GM18909 (cell line): Measurements from ENCODE around the gene NKAPD1.
"Not testable (repeated sequence)": the region's sequence is repeated elsewhere in the genome, so short reads cannot be mapped to it uniquely, and the experiment has no call there.

Experiments used
- ATAC-seq: cut with Tn5 transposase; IDR thresholded peaks from one replicate; pipeline ENCODE4 v1.9.1; 2021; ENCODE audit warnings: mild to moderate bottlenecking; ENCODE audit not compliant: unreplicated experiment, poor library complexity

NKAPD1 gene

GRCh38 chr11:112085822-112086421 is 11.8 kb downstream of the NKAPD1 start:
- peak; percentile 39 for ATAC-seq

- ATAC-seq, result peak; percentile 89
Observed at GRCh38 chr11:112086422-112087191, 12.5 kb downstream of the NKAPD1 start, which contains the start of the genes SDHD and TIMM8B. Gene SDHD, plus strand, starts transcription at chr11:112086873. Its CDS starts 35 bp downstream, at chr11:112086908. Gene TIMM8B, minus strand, starts transcription at chr11:112086756. Its CDS starts 33 bp downstream, at chr11:112086723.

- ATAC-seq, result no peak
Observed at GRCh38 chr11:112087212-112087611, 13.1 kb downstream of the NKAPD1 start.

- not testable (repeated sequence) for ATAC-seq
Observed at GRCh38 chr11:112095302-112095701, 21.2 kb downstream of the NKAPD1 start.

- no peak for ATAC-seq
Observed at GRCh38 chr11:112096194-112096593, 22.1 kb downstream of the NKAPD1 start.

- no peak for ATAC-seq
Observed at GRCh38 chr11:112097734-112098528, 23.8 kb downstream of the NKAPD1 start.

- ATAC-seq, result no peak
Observed at GRCh38 chr11:112100462-112100861, 26.4 kb downstream of the NKAPD1 start.

GRCh38 chr11:112103446-112103845 is 29.3 kb downstream of the NKAPD1 start:
- no peak for ATAC-seq

GRCh38 chr11:112106070-112106469 is 32.0 kb downstream of the NKAPD1 start:
- ATAC-seq, result no peak

- ATAC-seq, result no peak
Observed at GRCh38 chr11:112113539-112114457, 39.7 kb downstream of the NKAPD1 start.

GRCh38 chr11:112114460-112114859 is 40.4 kb downstream of the NKAPD1 start:
- no peak for ATAC-seq

GRCh38 chr11:112115386-112115785 is 41.3 kb downstream of the NKAPD1 start:
- no peak for ATAC-seq

GRCh38 chr11:112118176-112118575 is 44.1 kb downstream of the NKAPD1 start:
- ATAC-seq, result no peak

- no peak for ATAC-seq
Observed at GRCh38 chr11:112121981-112122615, 48.0 kb downstream of the NKAPD1 start.

- ATAC-seq, result no peak
Observed at GRCh38 chr11:112123129-112123528, 49.0 kb downstream of the NKAPD1 start.

GRCh38 chr11:112127056-112127455 is 53.0 kb downstream of the NKAPD1 start:
- no peak for ATAC-seq

GRCh38 chr11:112128483-112129121 is 54.5 kb downstream of the NKAPD1 start:
- no peak for ATAC-seq

- ATAC-seq, result no peak
Observed at GRCh38 chr11:112129656-112130055, 55.6 kb downstream of the NKAPD1 start.

GRCh38 chr11:112132737-112133136 is 58.6 kb downstream of the NKAPD1 start:
- ATAC-seq, result no peak
